ENCODE measurements around the gene STK32C.

GRCh38 chr10:132301371-132302330, 6.1 kb downstream of the STK32C start:
- TF ChIP-seq SUZ12 (IDR thresholded peaks at IDR 0.05; ENCODE audit: extremely low read depth, insufficient read depth, insufficient read length) (no peak), ZNF274 (IDR thresholded peaks at IDR 0.05; ENCODE audit: low read depth, low read length) (no peak)
